NCI-H524 (cell line): ENCODE measurements around the gene DRD4.

Experiments used
- DNase-seq, 2 experiments: peaks; one replicate each; lab custom pipeline; 2025; lab: John Stamatoyannopoulos, UW

DRD4 gene

DNA sequence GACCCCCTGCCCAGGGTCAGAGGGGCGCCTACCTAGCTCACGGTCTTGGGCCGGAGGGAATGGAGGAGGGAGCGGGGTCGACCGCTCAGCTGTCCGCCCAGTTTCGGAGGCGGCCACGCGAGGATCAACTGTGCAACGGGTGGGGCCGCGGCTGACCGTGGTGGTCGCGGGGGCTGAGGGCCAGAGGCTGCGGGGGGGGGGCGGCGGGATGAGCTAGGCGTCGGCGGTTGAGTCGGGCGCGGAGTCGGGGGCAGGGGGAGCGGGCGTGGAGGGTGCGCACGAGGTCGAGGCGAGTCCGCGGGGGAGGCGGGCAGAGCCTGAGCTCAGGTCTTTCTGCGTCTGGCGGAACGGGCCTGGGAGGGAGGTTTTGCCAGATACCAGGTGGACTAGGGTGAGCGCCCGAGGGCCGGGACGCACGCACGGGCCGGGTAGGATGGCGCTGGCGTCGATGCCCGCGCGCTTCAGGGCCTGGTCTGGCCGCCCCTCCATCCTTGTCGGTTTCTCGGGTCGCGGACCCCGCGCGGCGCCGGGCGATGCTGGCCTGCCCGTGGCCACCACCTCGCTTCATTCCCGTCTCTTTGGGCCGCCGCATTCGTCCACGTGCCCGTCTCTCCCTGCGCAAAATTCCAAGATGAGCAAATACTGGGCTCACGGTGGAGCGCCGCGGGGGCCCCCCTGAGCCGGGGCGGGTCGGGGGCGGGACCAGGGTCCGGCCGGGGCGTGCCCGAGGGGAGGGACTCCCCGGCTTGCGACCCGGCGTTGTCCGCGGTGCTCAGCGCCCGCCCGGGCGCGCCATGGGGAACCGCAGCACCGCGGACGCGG is at the start of gene DRD4:
TSS of gene DRD4 (plus strand) at position 759 of the 822 bp plus-strand sequence. CDS start at position 795, 36 bp downstream.
- no peak for DNase-seq

GRCh38 chr11:587546-587945 is 49.5 kb upstream of the DRD4 start:
- DNase-seq, result no peak

DNA sequence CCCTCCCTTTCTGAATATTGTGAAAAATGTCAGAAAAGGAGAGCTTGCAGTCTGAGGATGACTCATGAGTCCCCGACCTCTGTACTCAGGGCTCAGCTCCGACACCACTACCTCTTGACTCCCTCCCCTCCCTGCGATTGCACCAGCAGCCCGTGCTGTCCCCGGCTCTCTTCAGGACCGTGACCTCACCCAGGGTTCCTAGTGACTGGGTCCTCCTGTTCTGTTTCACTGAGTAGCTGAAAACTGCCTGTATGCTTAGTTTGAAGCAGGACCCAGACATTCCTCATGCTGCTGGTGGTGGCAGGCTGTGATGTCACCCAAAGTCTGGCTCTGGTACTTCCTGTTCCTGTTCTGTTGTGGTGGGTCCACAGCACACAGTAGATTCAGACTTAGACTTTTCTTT is 49.1 kb upstream of the DRD4 start:
- DNase-seq, result no peak

DNA sequence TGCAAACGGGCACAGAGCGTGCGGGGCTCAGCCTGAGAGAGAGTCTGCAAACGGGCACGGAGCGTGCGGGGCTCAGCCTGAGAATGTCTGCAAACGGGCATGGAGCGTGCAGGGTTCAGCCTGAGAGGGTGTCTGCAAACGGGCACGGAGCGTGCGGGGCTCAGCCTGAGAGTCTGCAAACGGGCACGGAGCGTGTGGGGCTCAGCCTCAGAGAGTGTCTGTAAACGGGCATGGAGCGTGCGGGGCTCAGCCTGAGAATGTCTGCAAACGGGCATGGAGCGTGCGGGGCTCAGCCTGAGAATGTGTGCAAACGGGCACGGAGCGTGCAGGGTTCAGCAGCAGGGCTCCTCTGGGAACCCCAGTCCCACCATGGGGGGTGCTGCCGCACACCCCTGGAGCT is 47.3 kb upstream of the DRD4 start:
- DNase-seq, result no peak

- no peak for DNase-seq
Observed at GRCh38 chr11:590997-591396, 46.1 kb upstream of the DRD4 start.

DNA sequence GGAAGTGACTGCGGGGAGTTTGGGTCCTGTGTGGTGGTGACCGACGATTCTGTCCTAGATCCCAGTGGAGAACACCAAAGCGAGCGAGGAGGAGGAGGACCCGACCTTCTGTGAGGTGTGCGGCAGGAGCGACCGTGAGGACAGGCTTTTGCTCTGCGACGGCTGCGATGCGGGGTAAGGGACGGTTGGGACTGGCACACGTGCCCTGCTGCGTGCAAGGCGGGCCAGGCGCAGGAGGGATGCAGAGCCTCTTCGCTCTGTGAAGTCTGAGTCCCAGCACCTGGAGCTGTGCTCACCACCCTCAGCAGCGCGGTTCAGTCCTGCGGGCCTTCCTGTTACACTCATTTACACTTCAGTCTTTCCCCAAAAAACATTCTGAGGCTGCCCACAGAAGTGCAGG is 44.6 kb upstream of the DRD4 start:
- DNase-seq, result no peak

DNA sequence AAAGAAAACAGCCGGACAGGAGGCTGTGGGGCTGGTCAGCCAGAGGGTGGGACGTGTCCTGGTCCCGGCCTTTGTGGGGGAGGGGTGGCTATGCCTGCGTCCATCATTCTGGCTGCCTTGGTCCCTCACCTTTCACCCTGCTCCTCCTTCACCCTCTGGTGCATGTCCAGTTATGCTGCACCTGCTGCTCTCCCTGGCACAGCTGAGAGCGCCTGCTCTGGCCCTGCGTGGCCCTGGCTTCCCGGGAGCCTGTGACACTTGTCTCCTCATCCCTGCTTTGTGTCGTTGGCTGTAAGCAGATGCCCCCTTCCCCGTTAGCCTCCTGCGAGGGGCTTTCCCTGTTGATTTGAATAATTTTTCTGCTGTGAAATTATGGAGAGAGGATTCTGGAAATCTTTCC is 44.2 kb upstream of the DRD4 start:
- no peak for DNase-seq

DNA sequence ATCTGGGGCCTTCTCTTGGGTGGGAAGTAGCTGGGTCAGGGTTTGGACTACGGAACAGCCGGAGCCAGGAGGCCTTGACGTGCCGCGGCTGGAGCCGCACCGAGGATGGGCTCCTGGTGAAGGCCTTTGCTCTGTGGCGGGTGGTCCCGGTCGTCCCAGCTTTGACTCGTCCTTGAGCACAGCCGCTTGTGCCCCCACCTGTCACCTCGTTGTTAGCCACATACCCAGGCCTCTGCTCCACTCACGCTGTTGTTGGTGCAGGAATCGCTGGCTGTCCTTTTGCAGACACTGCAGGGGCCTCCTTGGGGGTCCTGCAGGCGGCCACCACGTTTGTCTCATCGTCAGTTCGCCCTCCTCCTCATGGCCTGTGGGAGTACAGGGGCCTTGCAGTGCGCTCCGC is 43.7 kb upstream of the DRD4 start:
- DNase-seq, result no peak

DNA sequence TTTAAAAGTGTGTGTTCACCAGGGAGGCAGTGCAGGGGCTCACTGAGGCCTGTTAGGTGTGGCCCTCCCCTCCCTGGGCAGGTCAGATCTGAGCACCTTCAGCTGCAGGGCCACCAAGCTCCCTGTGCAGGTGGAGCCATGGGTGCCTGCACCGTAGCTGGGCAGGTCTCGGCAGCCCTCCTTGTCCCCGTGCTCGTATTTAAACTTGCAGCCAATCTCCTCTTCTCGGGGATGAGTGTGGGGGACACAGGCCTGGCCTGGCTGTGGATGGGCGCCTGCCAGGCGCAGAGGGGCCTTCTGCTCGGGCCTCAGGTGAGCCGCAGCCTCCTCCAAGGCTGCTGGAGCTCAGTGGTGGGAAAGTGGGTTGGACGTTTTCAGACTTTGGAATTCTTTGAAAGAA is 41.7 kb upstream of the DRD4 start:
- no peak for DNase-seq

- no peak for DNase-seq
Observed at GRCh38 chr11:596374-596773, 40.7 kb upstream of the DRD4 start.

DNA sequence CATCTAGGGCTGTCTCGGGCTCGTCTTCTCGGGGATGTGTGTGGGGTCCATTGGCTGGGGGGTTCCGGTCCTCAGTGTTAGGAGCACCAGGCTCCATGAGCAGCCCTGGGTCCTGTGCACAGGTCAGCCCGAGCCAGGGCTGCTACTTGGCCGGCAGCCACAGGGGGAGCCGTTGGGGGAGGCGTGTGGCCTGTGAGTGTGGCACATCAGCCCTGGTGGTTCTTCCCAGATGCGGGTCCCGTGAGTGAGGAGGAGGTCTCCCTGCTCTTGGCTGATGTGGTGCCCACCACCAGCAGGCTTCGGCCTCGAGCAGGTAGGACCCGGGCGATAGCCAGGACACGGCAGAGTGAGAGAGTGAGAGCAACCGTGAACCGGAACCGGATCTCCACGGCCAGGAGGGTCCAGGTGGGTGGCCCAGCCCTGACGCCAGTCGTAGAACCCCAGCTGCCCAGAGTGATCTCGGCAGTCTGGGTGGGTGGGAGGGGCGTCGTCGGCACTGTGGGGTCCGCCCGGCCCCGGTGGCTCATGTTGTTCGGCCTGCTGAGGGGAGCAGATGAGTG is 39.8 kb upstream of the DRD4 start:
- DNase-seq, result no peak

- no peak for DNase-seq
Observed at GRCh38 chr11:598005-598680, 38.9 kb upstream of the DRD4 start.

DNA sequence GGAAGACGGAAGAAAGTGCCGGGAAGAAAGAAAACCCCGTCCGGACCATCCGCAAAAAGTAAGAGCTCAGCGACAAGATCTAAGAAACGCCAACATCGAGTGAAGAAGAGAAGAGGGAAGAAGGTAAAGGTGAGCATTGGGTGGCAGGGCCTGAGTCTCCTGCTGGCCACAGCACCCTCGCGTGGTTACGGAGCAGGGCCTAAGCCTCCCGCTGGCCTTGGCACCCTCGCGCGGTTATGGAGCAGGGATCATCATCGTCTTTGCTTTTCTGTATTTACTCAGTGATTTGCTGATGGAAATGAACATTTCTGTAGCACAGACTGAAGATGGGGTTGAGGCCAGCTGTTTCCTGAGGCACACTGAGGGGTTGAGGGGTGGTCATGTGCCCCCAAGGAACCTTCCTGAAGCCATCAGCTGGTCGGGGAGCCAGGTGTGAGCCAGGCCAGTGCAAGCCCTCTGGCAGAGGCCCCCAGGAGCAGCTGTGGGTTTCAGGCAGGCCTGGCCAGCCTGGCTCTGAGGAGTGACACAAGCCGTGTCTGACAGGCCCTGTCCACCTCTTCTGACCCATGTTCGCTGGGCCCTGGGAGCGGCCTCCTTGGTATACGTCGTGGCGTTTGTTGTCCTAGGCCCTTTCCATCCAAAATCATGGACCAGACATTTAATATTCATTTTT is 35.4 kb upstream of the DRD4 start:
- no peak for DNase-seq

DNA sequence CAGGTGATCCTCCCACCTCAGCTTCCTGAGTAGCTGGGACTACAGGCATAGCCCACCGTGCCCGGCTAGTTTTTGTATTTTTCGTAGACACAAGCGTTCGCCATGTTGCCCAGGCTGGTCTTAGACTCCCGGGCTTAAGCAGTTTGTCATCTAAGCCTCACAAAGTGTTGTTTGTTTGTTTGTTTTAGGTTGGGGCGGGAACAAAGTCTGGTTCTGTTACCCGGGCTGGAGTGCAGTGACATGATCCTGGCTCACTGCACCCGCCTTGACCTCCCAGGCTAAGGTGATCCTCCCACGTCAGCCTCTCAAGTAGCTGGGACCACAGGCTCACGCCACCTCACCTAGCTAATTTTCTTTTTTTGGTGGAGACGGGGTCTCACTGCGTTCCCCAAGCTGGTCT is 33.9 kb upstream of the DRD4 start:
- no peak for DNase-seq

DNA sequence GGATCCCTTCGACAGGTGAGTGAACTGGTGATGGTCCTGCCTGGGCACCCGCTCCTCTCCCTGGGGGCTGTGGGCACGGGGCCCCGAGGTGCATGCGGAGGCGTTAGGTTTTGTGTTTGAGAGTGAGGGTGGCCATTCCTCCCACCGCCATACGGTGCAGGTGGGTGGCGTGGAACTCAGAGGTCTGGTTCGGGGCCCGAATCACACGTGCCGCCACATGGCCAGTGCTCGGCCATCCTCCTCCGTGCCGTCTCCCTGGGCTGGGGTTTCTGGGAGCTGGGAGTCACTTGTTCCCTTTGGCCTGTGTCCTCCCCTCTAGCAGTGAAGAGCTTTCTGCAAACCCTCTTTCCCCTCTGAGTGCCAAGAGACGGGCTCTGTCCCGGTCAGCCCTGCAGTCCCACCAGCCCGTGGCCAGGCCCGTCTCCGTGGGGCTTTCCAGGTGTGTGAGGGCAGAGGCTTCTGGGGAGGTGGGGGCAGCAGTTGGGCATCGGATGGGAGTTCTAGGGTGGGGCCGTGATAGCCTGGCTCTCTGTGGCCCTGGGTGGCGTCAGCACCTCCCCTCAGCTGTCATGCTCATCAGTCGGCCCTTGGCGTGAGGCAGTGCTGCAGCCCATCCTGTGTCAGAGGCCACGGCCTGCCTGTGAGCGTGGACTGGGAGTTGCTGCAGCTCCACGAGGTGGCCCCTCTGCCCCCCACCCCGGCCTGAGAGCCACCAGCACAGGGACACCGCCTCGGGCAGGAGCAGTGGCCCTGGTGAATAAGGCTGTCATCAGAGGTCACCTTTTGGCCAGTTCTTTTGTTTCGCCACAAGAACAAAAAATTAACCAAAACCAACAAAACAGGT is 31.6 kb upstream of the DRD4 start:
- no peak for DNase-seq

DNA sequence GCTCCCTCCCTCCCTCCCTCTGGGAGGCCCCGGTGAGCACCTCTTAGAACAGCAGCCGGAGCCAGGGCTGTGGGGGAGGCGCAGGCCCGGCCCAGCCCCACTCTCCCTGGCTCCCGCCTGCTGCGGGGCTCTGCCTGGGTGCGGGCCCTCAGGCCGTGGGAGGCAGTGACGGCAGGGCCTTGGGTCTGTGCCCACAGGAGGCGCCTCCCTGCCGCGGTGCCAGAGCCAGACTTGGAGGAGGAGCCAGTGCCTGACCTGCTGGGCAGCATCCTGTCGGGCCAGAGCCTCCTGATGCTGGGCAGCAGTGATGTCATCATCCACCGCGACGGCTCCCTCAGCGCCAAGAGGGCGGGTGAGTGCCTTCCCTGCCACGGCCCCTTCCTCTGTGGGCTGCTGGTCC is 30.8 kb upstream of the DRD4 start:
- no peak for DNase-seq

DNA sequence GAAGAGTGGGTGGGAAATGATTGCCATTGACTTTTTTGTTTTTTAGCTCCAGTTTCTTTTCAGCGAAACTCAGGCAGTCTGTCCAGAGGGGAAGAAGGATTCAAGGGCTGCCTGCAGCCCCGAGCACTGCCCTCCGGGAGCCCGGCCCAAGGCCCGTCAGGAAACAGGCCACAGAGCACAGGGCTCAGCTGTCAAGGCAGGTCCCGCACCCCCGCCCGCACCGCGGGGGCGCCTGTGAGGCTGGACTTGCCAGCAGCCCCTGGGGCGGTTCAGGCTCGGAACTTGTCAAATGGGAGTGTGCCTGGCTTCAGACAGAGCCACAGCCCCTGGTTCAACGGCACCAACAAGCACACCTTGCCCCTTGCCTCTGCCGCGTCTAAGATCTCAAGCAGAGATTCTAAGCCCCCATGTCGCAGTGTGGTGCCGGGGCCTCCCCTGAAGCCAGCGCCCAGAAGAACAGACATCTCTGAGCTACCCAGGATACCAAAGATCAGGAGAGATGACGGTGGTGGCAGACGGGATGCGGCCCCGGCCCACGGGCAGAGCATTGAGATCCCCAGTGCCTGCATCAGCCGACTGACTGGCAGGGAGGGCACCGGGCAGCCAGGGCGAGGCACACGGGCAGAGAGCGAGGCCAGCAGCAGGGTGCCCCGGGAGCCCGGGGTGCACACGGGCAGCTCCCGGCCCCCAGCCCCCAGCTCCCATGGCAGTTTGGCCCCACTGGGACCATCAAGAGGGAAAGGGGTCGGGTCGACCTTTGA is 29.9 kb upstream of the DRD4 start:
- no peak for DNase-seq

DNA sequence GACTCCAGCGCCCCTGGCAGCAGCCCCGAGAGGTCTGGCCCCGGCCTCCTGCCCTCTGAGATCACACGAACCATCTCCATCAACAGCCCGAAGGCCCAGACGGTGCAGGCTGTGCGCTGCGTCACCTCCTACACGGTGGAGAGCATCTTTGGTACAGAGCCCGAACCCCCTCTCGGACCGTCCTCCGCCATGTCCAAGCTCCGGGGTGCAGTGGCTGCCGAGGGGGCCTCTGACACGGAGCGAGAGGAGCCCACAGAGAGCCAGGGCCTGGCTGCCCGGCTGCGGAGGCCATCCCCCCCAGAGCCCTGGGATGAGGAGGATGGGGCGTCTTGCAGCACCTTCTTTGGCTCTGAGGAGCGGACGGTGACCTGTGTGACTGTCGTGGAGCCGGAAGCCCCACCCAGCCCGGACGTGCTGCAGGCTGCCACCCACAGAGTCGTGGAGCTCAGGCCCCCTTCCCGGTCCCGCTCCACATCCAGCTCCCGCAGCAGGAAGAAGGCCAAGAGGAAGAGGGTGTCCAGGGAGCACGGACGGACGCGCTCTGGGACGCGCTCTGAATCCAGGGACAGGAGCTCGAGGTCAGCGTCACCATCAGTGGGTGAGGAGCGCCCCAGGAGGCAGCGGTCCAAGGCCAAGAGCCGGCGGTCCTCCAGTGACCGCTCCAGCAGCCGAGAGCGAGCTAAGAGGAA is 29.0 kb upstream of the DRD4 start:
- no peak for DNase-seq

DNA sequence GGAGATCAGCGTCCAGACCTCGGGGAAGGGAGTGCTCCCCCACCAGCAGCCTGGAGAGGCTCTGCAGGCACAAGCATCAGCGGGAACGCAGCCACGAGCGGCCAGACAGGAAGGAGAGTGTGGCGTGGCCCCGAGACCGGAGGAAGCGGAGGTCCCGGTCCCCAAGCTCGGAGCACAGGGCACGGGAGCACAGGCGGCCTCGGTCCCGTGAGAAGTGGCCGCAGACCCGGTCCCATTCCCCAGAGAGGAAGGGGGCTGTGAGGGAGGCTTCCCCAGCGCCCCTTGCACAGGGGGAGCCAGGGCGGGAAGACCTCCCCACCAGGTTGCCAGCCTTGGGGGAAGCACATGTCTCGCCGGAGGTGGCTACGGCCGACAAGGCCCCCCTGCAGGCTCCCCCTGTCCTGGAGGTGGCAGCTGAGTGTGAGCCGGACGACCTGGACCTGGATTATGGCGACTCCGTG is 28.2 kb upstream of the DRD4 start:
- DNase-seq, result no peak

DNA sequence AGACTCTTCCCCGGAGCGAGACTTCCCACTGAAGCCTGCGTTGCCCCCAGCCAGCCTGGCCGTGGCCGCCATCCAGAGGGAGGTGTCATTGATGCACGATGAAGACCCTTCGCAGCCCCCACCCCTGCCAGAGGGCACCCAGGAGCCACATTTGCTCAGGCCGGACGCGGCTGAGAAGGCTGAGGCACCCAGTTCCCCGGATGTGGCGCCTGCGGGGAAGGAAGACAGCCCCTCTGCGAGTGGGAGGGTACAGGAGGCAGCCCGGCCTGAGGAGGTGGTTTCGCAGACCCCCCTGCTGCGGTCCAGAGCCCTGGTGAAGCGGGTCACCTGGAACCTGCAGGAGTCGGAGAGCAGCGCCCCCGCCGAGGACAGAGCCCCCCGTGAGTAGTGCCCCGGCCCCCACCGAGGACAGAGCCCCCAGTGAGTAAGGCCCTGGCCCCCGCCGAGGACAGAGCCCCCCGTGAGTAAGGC is 27.7 kb upstream of the DRD4 start:
- no peak for DNase-seq
